Neural progenitor cell (in vitro differentiated cells): ENCODE results near the gene AUTS2. TPM values are rescaled to one million over a fixed set of nuclear protein-coding genes. Genes with fewer than 3 reads are reported as not detected.
A peak's percentile ranks its signal among the peaks of the same experiment; 100 is the strongest.

ENCODE experiments used
- DNase-seq: peaks from one replicate; pipeline ENCODE4 v3.0.0-alpha.2; 2016; ENCODE audit warnings: low spot score
- H2AFZ ChIP-seq: fragments of 200-600 bp; sonication (generic); replicated peaks from 2 replicates; pipeline ENCODE4 v1.6.1; 2016; ENCODE audit warnings: antibody characterized with exemption
- H3F3A ChIP-seq: fragments of 200-600 bp; sonication (generic); 2 replicates; pipeline ENCODE4 v1.6.1; 2016; ENCODE audit warnings: antibody characterized with exemption, low read depth
- H3K27ac ChIP-seq: fragments of 200-600 bp; sonication (generic); 2 replicates; pipeline ENCODE4 v1.5.1; 2016; ENCODE audit warnings: mild to moderate bottlenecking
- H3K27me3 ChIP-seq: fragments of 200-600 bp; sonication (generic); 2 replicates; pipeline ENCODE4 v1.6.1; 2016; ENCODE audit warnings: mild to moderate bottlenecking, moderate library complexity
- H3K36me3 ChIP-seq: fragments of 200-600 bp; sonication (generic); 2 replicates; pipeline ENCODE4 v1.5.1; 2016
- H3K4me1 ChIP-seq: fragments of 200-600 bp; sonication (generic); 2 replicates; pipeline ENCODE4 v1.6.1; 2016; ENCODE audit warnings: mixed run types
- H3K4me2 ChIP-seq: fragments of 200-600 bp; sonication (generic); 2 replicates; pipeline ENCODE4 v1.6.1; 2016
- H3K4me3 ChIP-seq: fragments of 200-600 bp; sonication (generic); 2 replicates; pipeline ENCODE4 v1.5.1; 2016
- H3K79me2 ChIP-seq: fragments of 200-600 bp; sonication (generic); 2 replicates; pipeline ENCODE4 v1.6.1; 2016; ENCODE audit warnings: low read depth
- H3K9ac ChIP-seq: fragments of 200-600 bp; sonication (generic); 2 replicates; pipeline ENCODE4 v1.6.1; 2016
- H3K9me3 ChIP-seq: fragments of 200-600 bp; sonication (generic); 2 replicates; pipeline ENCODE4 v1.5.1; 2016; ENCODE audit warnings: low read depth
- H4K20me1 ChIP-seq: fragments of 200-600 bp; sonication (generic); 2 replicates; pipeline ENCODE4 v1.6.1; 2016; ENCODE audit warnings: low read depth
- H3K27ac Mint-ChIP-seq: 3 replicates; pipeline ENCODE4 v1.8.0; 2021; ENCODE audit warnings: mixed read lengths
- H3K27me3 Mint-ChIP-seq: 2 replicates; pipeline ENCODE4 v1.8.0; 2022; ENCODE audit warnings: low read depth, mild to moderate bottlenecking, inconsistent platforms, moderate library complexity, mixed read lengths; ENCODE audit not compliant: insufficient read depth
- H3K36me3 Mint-ChIP-seq: 3 replicates; pipeline ENCODE4 v1.8.0; 2021; ENCODE audit warnings: mixed read lengths
- H3K4me1 Mint-ChIP-seq: 3 replicates; pipeline ENCODE4 v1.8.0; 2021; ENCODE audit warnings: mixed read lengths
- H3K4me3 Mint-ChIP-seq: 3 replicates; pipeline ENCODE4 v1.8.0; 2021; ENCODE audit warnings: mild to moderate bottlenecking, moderate library complexity, mixed read lengths
- H3K9me3 Mint-ChIP-seq: 3 replicates; pipeline ENCODE4 v1.8.0; 2020; ENCODE audit warnings: mixed read lengths
- CTCF ChIP-seq: fragments of 200-600 bp; sonication (generic); IDR thresholded peaks from 2 replicates; pipeline ENCODE4 v1.5.1; 2017; ENCODE audit warnings: antibody characterized with exemption, mild to moderate bottlenecking
- EZH2 ChIP-seq: fragments of 200-600 bp; sonication (generic); IDR thresholded peaks from 2 replicates; pipeline ENCODE4 v1.6.1; 2017; ENCODE audit warnings: antibody characterized with exemption, mild to moderate bottlenecking, moderate library complexity
- EZH2phosphoT487 ChIP-seq: fragments of 200-600 bp; sonication (generic); IDR thresholded peaks from 2 replicates; pipeline ENCODE4 v1.6.1; 2017; ENCODE audit warnings: antibody characterized with exemption
- total RNA-seq: library from RNA; depleted of rRNA; stranded (reverse); fragments of >200 nt; gene quantifications from 2 replicates; pipeline ENCODE4 v1.2.3, GENCODE V29; 2015; ENCODE audit warnings: low replicate concordance

The AUTS2 gene
- total RNA-seq, 1 donor from 2014 or later, result 50.0 TPM

- Histone ChIP-seq H3K9ac (no peak overlapping the region), H3K4me2 (no peak overlapping the region), H4K20me1 (peaks cover 1% of the 10 kb centered on the region), H3K36me3 (no peaks in the 10 kb centered on the region), H3K27ac (no peak overlapping the region), H3K4me3 (no peak overlapping the region), H3K9me3 (no peaks in the 10 kb centered on the region), H3K79me2 (no peaks in the 10 kb centered on the region), H3F3A (no peaks in the 10 kb centered on the region), H2AFZ (no peak overlapping the region), H3K27me3 (no peaks in the 10 kb centered on the region), H3K4me1 (peaks cover 13% of the 10 kb centered on the region)
- no peaks in the 10 kb centered on the region for H3K9me3 Mint-ChIP-seq
- H3K27ac Mint-ChIP-seq, result no peak overlapping the region
- peaks cover 18% of the 10 kb centered on the region for H3K4me1 Mint-ChIP-seq
- H3K27me3 Mint-ChIP-seq, result peaks cover 2% of the 10 kb centered on the region
- no peak for DNase-seq
- no peak overlapping the region for H3K4me3 Mint-ChIP-seq
- no peaks in the 10 kb centered on the region for H3K36me3 Mint-ChIP-seq
- no peak for TF ChIP-seq CTCF
- no peak for TF ChIP-seq EZH2
- no peak for TF ChIP-seq EZH2phosphoT487
These were observed 364.2 kb downstream of the AUTS2 start for GRCh38 chr7:69962186-69963065.

GRCh38 chr7:69963393-69963792, 365.1 kb downstream of the AUTS2 start:
- peaks cover 2% of the 10 kb centered on the region for H3K27me3 Mint-ChIP-seq
- H3K4me3 Mint-ChIP-seq, result no peak overlapping the region
- H3K36me3 Mint-ChIP-seq, result no peaks in the 10 kb centered on the region
- H3F3A ChIP-seq, result no peaks in the 10 kb centered on the region
- H3K27ac ChIP-seq, result no peak overlapping the region
- no peaks in the 10 kb centered on the region for H3K27me3 ChIP-seq
- no peak for TF ChIP-seq CTCF
- TF ChIP-seq EZH2, result no peak
- TF ChIP-seq EZH2phosphoT487, result no peak
- peaks cover 20% of the 10 kb centered on the region for H3K4me1 ChIP-seq
- H3K4me2 ChIP-seq, result no peak overlapping the region
- H2AFZ ChIP-seq, result no peak overlapping the region
- H3K4me1 Mint-ChIP-seq, result peaks cover 28% of the 10 kb centered on the region
- H3K9me3 ChIP-seq, result no peaks in the 10 kb centered on the region
- H3K27ac Mint-ChIP-seq, result no peak overlapping the region
- no peak for DNase-seq
- H3K79me2 ChIP-seq, result no peaks in the 10 kb centered on the region
- peaks cover 7% of the 10 kb centered on the region for H4K20me1 ChIP-seq
- no peaks in the 10 kb centered on the region for H3K9me3 Mint-ChIP-seq
- no peak overlapping the region for H3K4me3 ChIP-seq
- H3K36me3 ChIP-seq, result no peaks in the 10 kb centered on the region
- H3K9ac ChIP-seq, result no peak overlapping the region

- peaks cover 29% of the 10 kb centered on the region for H3K4me1 Mint-ChIP-seq
- H3K4me2 ChIP-seq, result peak overlapping the region; percentile 11
- no peak overlapping the region for H3K27ac ChIP-seq
- H4K20me1 ChIP-seq, result peaks cover 7% of the 10 kb centered on the region
- H3K4me3 Mint-ChIP-seq, result no peak overlapping the region
- H3K9me3 ChIP-seq, result no peaks in the 10 kb centered on the region
- H3K27me3 ChIP-seq, result no peaks in the 10 kb centered on the region
- H3K79me2 ChIP-seq, result no peaks in the 10 kb centered on the region
- H3K36me3 Mint-ChIP-seq, result no peaks in the 10 kb centered on the region
- H3K9me3 Mint-ChIP-seq, result no peaks in the 10 kb centered on the region
- peaks cover 2% of the 10 kb centered on the region for H3K27me3 Mint-ChIP-seq
- no peak overlapping the region for H3K27ac Mint-ChIP-seq
- no peaks in the 10 kb centered on the region for H3F3A ChIP-seq
- no peak overlapping the region for H2AFZ ChIP-seq
- H3K4me1 ChIP-seq, result peaks cover 20% of the 10 kb centered on the region
- no peaks in the 10 kb centered on the region for H3K36me3 ChIP-seq
- H3K4me3 ChIP-seq, result no peak overlapping the region
- no peak overlapping the region for H3K9ac ChIP-seq
- DNase-seq, result peak; percentile 44
- TF ChIP-seq EZH2 (no peak), EZH2phosphoT487 (no peak), CTCF (no peak)
These were observed 368.7 kb downstream of the AUTS2 start for GRCh38 chr7:69966766-69967591.
